ENCODE data around the gene RTCB.

RTCB gene
- total RNA-seq = 31.2 to 48.7 (median 39.6) reads per million in 4 donors

- peak; percentile 73 to 91 (median 83) for DNase-seq
Observed at GRCh38 chr22:32411829-32412592, at the start of gene RTCB. Gene RTCB (minus strand): TSS chr22:32412247. CDS start chr22:32412156, 91 bp downstream.

DNA sequence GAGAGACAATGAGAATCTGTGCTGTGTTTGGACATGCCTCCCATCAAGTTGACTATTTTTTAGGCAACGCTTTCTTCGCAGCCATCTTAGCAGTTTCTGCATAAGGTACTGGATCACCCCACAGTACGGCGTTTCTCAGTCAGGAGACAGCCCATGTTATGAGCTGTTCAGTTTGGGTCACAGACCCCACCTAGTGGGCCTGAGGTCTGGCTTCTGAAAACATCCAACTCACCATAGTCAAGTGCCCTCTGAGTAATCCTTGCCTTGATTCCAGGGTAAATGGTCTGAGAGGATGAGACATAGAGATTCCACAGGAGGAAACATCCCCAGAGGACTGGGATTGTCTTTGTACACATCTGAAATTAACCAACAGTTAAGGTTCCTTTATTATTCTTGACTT, 45.0 kb upstream of the RTCB start:
- DNase-seq = no peak

DNA sequence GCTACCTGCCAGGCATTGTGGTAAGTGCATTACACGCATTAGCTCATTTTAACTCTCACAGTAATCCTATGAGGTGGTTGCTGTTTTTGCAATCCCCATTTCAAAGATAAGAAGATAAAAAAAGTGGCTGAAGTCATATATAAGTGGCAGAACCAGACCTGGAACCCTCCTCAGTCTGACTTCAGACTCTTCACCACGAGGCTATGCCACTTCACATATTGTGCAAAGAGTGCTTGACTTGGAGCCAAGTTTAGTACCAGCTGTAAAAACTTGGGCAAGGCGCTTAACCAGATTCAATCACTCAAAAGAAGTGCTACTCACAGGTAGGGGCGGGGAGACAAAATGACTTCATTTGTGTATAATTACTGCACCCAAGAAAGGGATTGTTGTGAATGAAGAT, 36.9 kb upstream of the RTCB start:
- no peak for DNase-seq

DNA sequence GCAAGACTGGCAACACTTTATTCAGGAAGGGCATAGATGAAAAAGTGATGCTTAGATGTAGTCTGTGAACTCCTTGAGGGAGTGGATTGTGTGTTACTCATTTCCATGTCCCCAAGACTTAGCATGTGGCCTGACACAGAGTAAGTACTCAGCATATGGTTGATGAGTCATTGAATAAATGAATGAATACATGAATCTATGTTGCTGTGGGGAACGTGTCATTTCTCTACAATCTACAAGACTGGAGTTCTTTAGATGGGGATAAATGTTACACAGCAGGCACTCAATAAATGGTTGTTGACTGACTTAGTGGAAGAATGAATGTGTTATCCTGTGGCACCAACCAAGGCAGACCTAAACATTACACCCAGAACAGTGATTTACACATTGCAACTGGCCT, 34.3 kb upstream of the RTCB start:
- DNase-seq = no peak

GRCh38 chr22:32444068-32444467, 32.0 kb upstream of the RTCB start:
- DNase-seq = peak in 1 of 5 donors; percentile 6

- DNase-seq = no peak
Observed at GRCh38 chr22:32430352-32430751, 18.3 kb upstream of the RTCB start.

GRCh38 chr22:32426881-32427280, 14.8 kb upstream of the RTCB start:
- DNase-seq = no peak

GRCh38 chr22:32423664-32424063, 11.6 kb upstream of the RTCB start:
- no peak for DNase-seq

GRCh38 chr22:32422062-32422461, 10.0 kb upstream of the RTCB start:
- DNase-seq = no peak

- no peak for DNase-seq
Observed at GRCh38 chr22:32421484-32421883, 9.4 kb upstream of the RTCB start.

GRCh38 chr22:32417906-32418305, 5.9 kb upstream of the RTCB start:
- no peak for DNase-seq

DNA sequence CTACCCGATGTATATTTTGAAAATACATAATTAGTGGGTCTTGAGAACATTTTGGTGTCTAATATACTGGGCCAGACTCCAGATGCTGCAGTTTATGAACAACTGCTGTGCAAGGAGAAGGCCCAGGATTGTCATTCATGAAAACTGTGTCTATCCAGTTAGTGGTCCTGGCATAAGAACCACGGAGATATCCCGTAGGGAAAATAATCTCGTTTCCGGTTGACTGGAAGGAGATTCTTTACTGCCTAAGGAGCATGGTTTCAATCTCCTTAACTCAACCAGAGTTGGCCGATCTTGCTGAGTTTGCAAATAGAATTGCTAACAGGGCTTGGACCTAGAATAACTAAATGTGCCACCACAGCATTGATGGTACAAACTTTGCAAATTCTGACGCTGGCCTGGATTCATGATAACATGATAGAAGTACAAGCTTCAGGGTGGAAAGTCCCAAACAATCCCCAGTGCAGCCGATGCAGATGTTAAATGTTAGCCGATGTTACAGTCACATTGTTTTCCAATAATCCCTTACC, 4.6 kb upstream of the RTCB start:
- DNase-seq = no peak

GRCh38 chr22:32414191-32414590, 2.1 kb upstream of the RTCB start:
- no peak for DNase-seq

- no peak for DNase-seq
Observed at GRCh38 chr22:32413719-32414118, 1.7 kb upstream of the RTCB start.

DNA sequence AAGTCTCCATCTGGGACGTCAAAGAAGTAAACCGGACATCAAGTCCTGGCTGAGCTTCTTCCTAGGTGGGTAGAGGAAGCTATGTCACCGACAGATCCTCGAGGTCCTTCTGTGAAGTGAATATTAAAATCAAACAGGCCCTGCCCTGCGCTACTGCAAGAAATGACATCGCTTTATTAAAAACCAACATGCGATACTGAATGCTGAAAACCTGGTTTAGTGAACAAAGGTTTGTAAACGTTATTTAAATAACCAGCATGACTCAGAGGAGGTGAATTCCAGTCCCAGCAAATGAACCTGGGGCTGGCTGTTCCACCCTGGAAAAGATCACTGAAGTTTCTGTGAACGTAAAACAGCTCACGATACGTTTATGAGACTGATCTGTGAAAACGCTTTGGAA, 645 bp downstream of the RTCB start:
- peak in 2 of 5 donors; percentile 1 to 2 for DNase-seq

GRCh38 chr22:32410459-32410858, 1.6 kb downstream of the RTCB start:
- no peak for DNase-seq

DNA sequence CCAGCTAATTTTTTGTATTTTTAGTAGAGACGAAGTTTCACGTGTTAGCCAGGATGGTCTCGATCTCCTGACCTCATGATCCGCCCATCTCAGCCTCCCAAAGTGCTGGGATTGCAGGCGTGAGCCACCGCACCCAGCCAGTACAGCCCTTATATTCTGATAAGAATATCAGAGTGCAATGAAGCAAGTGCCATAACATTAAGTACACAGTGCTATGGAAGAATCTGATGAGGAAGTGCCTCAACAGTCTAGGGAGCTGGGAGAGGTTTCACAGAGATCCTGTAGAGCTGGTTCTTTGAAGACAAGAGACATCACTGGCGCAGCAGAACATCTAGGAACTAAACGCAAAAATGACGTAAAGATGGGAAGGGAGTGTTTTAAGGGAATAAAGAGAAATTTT, 2.1 kb downstream of the RTCB start:
- no peak for DNase-seq

- no peak for DNase-seq
Observed at GRCh38 chr22:32407936-32408335, 4.1 kb downstream of the RTCB start.

DNA sequence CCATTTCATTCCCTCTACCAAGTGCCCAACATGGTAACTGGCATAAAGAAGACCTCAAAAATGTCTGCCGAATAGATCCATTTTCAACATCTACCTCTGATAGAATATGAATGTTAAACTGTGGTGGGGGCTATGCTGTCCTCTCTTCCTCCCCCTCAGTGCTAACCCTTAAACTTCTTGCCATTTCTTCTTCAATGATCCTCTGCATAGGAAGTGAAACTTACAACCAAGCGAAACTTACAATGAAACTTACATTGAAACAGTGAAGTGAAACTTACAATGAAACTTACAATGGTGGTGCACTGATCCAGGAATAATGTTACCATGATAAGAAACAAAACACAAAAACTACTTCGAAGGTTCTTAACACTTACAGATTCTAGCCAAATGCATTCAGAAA, 4.7 kb downstream of the RTCB start:
- peak in 1 of 5 donors; percentile 10 for DNase-seq

DNA sequence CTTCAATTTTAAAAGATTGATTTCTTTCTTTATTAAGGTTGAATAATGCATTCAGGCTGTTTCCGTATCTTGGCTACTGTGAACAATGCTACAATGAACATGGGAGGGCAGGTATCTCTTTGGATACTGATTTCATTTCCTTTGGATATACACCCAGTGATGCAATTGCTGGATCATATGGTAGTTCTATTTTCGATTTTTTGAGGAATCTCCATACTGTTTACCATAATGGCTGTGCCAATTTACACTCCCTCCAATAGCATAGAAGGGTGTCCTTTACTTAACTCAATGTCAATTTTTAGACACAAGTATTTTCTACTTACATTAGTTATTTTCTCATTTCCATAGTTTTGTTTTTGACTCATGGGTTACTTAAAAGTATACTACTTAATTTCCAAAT, 8.0 kb downstream of the RTCB start:
- no peak for DNase-seq

DNA sequence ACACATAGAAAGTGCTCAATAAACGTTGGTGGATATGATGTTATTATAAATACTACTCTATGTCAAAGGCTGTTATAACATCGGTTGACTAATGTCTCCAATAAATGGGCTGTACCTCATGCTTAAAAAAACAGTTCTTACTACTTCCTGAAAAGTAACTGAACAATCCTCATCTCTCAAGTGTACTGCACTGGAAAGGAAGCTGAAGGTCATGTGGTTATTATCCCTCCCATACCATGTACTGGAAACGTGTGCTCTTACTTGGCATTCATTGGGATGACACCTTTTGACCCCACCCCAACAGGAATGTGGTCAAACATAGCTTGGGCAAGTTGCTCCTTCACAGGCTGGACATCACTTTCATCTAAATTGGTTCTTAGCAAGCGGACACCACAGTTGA, 10.6 kb downstream of the RTCB start:
- DNase-seq = no peak

GRCh38 chr22:32396746-32397145, 15.3 kb downstream of the RTCB start:
- DNase-seq = no peak

DNA sequence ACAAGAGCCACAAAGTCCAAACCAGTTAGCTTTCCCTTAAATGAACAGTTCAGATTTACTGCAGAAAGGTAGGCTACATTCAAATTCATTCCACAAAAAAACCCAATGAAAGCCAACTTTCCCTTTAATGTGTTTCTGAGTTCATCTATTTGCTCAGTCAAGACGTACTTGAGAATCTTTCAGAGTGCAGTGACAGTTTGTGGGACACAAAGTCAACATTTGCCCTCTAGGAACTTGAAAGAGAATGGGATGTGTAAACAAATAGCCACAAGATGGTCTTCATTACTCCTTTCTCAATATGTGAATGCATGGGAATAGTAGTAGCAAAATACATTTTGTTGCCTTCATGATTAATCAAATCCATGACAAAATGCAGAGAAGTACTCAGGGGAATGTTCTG, 15.8 kb downstream of the RTCB start:
- DNase-seq = no peak

DNA sequence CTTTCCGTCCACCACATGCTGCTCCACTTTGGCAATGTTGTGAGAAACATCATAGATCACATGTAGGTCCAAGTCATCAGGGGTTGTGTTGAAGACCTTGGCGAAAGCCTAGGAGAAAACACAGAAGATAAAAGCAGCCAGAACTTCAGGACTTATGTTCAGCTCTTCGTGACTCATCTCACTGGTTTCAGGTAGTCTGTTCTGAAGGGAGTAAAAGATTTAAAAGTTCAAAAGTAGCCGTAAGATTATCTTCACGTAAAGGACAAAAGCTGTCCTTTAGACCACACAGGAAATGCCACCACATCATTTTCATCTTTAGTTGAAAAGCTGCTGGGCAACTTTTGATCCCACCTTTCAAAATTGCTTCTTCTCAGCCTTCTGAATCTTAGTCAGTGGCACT, 16.9 kb downstream of the RTCB start:
- peak in 1 of 5 donors; percentile 21 for DNase-seq

- no peak for DNase-seq
Observed at GRCh38 chr22:32389685-32390084, 22.4 kb downstream of the RTCB start.

Data from T-helper 1 cell (primary cell).